ENCODE results near the gene RASAL1.

RASAL1 gene

DNA sequence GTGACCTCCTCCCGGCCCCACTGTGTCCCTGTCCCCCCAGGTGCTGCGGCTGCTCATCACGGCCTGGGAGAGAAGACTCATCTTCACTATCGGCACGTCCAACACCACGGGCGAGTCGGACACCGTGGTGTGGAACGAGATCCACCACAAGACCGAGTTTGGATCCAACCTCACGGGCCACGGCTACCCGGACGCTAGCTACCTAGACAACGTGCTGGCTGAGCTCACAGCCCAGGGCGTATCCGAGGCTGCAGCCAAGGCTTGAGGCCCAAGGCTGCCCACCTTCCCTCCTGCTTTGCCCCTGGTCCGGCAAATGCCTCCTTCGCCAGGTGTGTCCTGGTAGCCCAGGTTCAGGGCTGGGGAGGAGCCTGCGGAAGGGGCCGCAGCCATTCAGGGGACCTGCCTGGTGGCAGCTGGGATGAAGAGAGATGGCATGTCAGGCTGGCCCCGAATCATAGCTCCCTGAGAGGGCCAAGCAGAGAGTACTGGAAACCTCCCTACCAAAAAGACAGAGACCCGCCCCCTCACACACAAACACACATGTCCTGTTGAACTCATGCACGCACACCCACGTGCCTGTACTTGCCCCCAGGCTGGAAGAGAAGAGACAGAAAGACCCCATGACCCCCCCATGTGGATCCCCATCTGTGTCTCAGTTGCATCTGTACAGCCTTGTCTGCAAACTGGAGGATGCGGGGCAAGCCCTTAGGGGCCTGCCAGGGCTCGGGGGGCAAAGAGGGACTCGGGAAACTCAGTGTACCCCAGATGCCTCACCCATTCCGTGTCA lies 38.7 kb downstream of the RASAL1 start:
- Mint-ChIP-seq H3K4me3 (no peak overlapping the region), H3K27me3 (ENCODE audit: low read depth) (peaks cover 41% of the 10 kb centered on the region), H3K9me3 (no peaks in the 10 kb centered on the region), H3K27ac (no peak overlapping the region), H3K4me1 (peaks cover 14% of the 10 kb centered on the region), H3K36me3 (ENCODE audit: low read depth) (no peaks in the 10 kb centered on the region)
- no peak for TF ChIP-seq CTCF (IDR thresholded peaks at IDR 0.05; ENCODE audit: unreplicated experiment in 3 of 3)

GRCh38 chr12:113095405-113095804 lies 40.2 kb downstream of the RASAL1 start:
- H3K27me3 Mint-ChIP-seq (ENCODE audit: low read depth): peaks cover 48% of the 10 kb centered on the region
- no peak overlapping the region for H3K4me3 Mint-ChIP-seq
- H3K9me3 Mint-ChIP-seq: no peaks in the 10 kb centered on the region
- H3K4me1 Mint-ChIP-seq: peaks cover 14% of the 10 kb centered on the region
- TF ChIP-seq CTCF (IDR thresholded peaks at IDR 0.05; ENCODE audit: unreplicated experiment in 3 of 3): no peak
- H3K36me3 Mint-ChIP-seq (ENCODE audit: low read depth): no peaks in the 10 kb centered on the region
- no peak overlapping the region for H3K27ac Mint-ChIP-seq

- Mint-ChIP-seq H3K36me3 (ENCODE audit: low read depth) (no peaks in the 10 kb centered on the region), H3K27me3 (ENCODE audit: low read depth) (peaks cover 46% of the 10 kb centered on the region), H3K27ac (no peak overlapping the region), H3K4me1 (peaks cover 14% of the 10 kb centered on the region), H3K4me3 (no peak overlapping the region), H3K9me3 (no peaks in the 10 kb centered on the region)
- no peak for TF ChIP-seq CTCF (IDR thresholded peaks at IDR 0.05; ENCODE audit: unreplicated experiment in 3 of 3)
These were observed 40.8 kb downstream of the RASAL1 start for GRCh38 chr12:113094738-113095137.

DNA sequence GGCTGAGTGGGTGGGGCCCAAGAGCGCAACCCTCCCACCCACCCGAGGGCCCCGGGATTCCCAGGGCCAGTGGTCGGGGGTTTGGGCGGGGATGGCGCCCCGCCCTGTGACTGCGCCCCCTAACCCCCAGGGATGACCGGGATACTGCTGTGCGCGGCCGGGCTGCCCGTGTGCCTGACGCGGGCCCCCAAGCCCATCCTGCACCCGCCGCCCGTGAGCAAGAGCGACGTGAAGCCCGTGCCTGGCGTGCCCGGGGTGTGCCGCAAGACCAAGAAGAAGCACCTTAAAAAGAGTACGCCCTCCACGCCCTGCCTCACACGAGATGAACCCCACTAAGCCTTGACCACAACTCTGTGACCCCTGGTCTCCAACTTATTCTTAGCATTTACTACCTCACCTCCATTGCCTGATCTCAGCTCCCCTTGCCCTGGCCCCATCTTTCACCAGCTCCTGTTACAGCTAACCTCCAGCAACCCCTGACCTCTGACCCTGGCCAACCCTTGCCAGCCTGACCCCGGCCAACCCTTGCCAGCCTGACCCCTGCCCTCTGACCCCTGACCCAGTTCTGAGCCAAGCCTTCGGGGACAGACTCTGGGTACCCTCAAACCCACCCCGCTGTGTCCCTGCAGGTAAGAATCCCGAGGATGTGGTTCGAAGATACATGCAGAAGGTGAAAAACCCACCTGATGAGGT lies 42.0 kb downstream of the RASAL1 start:
- H3K9me3 Mint-ChIP-seq: no peaks in the 10 kb centered on the region
- TF ChIP-seq CTCF (IDR thresholded peaks at IDR 0.05; ENCODE audit: unreplicated experiment in 3 of 3): no peak
- H3K27ac Mint-ChIP-seq: no peak overlapping the region
- peaks cover 51% of the 10 kb centered on the region for H3K27me3 Mint-ChIP-seq (ENCODE audit: low read depth)
- peaks cover 11% of the 10 kb centered on the region for H3K4me1 Mint-ChIP-seq
- H3K36me3 Mint-ChIP-seq (ENCODE audit: low read depth): no peaks in the 10 kb centered on the region
- no peak overlapping the region for H3K4me3 Mint-ChIP-seq

- no peak for TF ChIP-seq CTCF (IDR thresholded peaks at IDR 0.05; ENCODE audit: unreplicated experiment in 3 of 3)
- no peak overlapping the region for H3K27ac Mint-ChIP-seq
- H3K4me1 Mint-ChIP-seq: peaks cover 4% of the 10 kb centered on the region
- peaks cover 57% of the 10 kb centered on the region for H3K27me3 Mint-ChIP-seq (ENCODE audit: low read depth)
- no peaks in the 10 kb centered on the region for H3K9me3 Mint-ChIP-seq
- H3K36me3 Mint-ChIP-seq (ENCODE audit: low read depth): peaks cover 3% of the 10 kb centered on the region
- peak overlapping the region in 1 of 3 experiments; percentile 72 for H3K4me3 Mint-ChIP-seq
These were observed 42.8 kb downstream of the RASAL1 start for GRCh38 chr12:113092607-113093408.
